Naive thymus-derived CD4-positive, alpha-beta T cell (primary cell): Measurements from ENCODE around the gene PRICKLE4. TPM values are rescaled to one million over a fixed set of nuclear protein-coding genes. Genes with fewer than 3 reads are reported as not detected.

Experiments used
- ATAC-seq: fragments of 150-1000 bp; cut with Tn5 transposase; 2 replicates; pipeline ENCODE4 v1.10.0; 2021; ENCODE audit warnings: mild to moderate bottlenecking, moderate library complexity
- CTCF ChIA-PET: fragments of 350-600 bp; sonication (Branson Sonifier 250); formaldehyde crosslinking; loops from one replicate; lab custom pipeline; 2021; ENCODE audit warnings: antibody characterized with exemption; lab: Charles Lee
- POLR2A ChIA-PET: fragments of 350-600 bp; sonication (Branson Sonifier 250); formaldehyde crosslinking; loops from one replicate; lab custom pipeline; 2021; ENCODE audit warnings: antibody characterized with exemption, inconsistent platforms; lab: Charles Lee
- DNase-seq, 9 donors: peaks; one replicate each; pipeline versions ENCODE4 v3.0.0 to v3.0.0-alpha.2; 2020 to 2022; ENCODE audit warnings: mixed read lengths in 1 of 9
- H3K27ac ChIP-seq: one replicate; pipeline ENCODE4 v1.7.0; 2013; ENCODE audit warnings: mild to moderate bottlenecking, low read depth, low read length, moderate library complexity
- H3K27me3 ChIP-seq, 2 donors: one replicate each; pipeline ENCODE4 v1.7.0; 2013; ENCODE audit warnings: low read length in 2 of 2, mild to moderate bottlenecking in 2 of 2, moderate library complexity in 2 of 2; ENCODE audit not compliant: control insufficient read depth in 2 of 2, insufficient read depth in 2 of 2
- H3K36me3 ChIP-seq, 3 experiments: 1 replicate in 2 of 3; 2 replicates in 1 of 3; pipeline ENCODE4 v1.7.0; 2013; ENCODE audit warnings: low read length in 3 of 3, mild to moderate bottlenecking in 3 of 3, moderate library complexity in 1 of 3; ENCODE audit not compliant: insufficient read depth in 3 of 3, control insufficient read depth in 2 of 3
- H3K4me1 ChIP-seq, 2 donors: one replicate each; pipeline ENCODE4 v1.7.0; 2013; ENCODE audit warnings: low read length in 2 of 2, mild to moderate bottlenecking in 2 of 2, moderate library complexity in 1 of 2; ENCODE audit not compliant: control insufficient read depth in 2 of 2, insufficient read depth in 2 of 2
- H3K4me3 ChIP-seq: 2 replicates; pipeline ENCODE4 v1.7.0; 2013; ENCODE audit warnings: mild to moderate bottlenecking, low read length
- H3K9me3 ChIP-seq, 3 experiments: 1 replicate in 2 of 3; 2 replicates in 1 of 3; pipeline ENCODE4 v1.7.0; 2013; ENCODE audit warnings: low read length in 3 of 3; ENCODE audit not compliant: control insufficient read depth in 2 of 3
- H3K27ac Mint-ChIP-seq, 9 donors: one replicate each; pipeline ENCODE4 v1.8.0; 2020 to 2022; ENCODE audit warnings: mixed read lengths in 9 of 9, mild to moderate bottlenecking in 8 of 9, moderate library complexity in 5 of 9, inconsistent platforms in 2 of 9
- H3K27me3 Mint-ChIP-seq, 5 donors: one replicate each; pipeline ENCODE4 v1.8.0; 2021 to 2022; ENCODE audit warnings: mixed read lengths in 5 of 5, mild to moderate bottlenecking in 1 of 5
- H3K36me3 Mint-ChIP-seq, 5 donors: one replicate each; pipeline ENCODE4 v1.8.0; 2020 to 2022; ENCODE audit warnings: mixed read lengths in 5 of 5, mild to moderate bottlenecking in 3 of 5, inconsistent platforms in 1 of 5
- H3K4me1 Mint-ChIP-seq, 7 donors: one replicate each; pipeline ENCODE4 v1.8.0; 2020 to 2022; ENCODE audit warnings: mixed read lengths in 7 of 7, mild to moderate bottlenecking in 3 of 7, inconsistent platforms in 1 of 7
- H3K4me3 Mint-ChIP-seq, 10 donors: one replicate each; pipeline ENCODE4 v1.8.0; 2020 to 2022; ENCODE audit warnings: mild to moderate bottlenecking in 10 of 10, mixed read lengths in 10 of 10, moderate library complexity in 6 of 10, inconsistent platforms in 2 of 10
- H3K9me3 Mint-ChIP-seq, 11 donors: one replicate each; pipeline ENCODE4 v1.8.0; 2020 to 2022; ENCODE audit warnings: mixed read lengths in 11 of 11, mild to moderate bottlenecking in 4 of 11, inconsistent platforms in 1 of 11, moderate library complexity in 1 of 11
- intact Hi-C, 2 donors: fragments of 100-400 bp; cut with micrococcal nuclease; formaldehyde crosslinking; loops; one replicate each; pipeline ENCODE4 v1.15.1; 2023
- polyA plus RNA-seq, 2 donors: library from polyadenylated mRNA; unstranded; fragments of 300-500 nt; fragmentation: Illumina TruSeq; gene quantifications; one replicate each; pipeline ENCODE4 v1.2.3, GENCODE V29; 2021
- total RNA-seq, 6 experiments: library from RNA in 5 of 6; stranded (reverse) in 5 of 6; gene quantifications; 1 replicate in 5 of 6; 2 replicates in 1 of 6; pipeline ENCODE4 v1.2.3 and lab custom pipeline; 2021 to 2026

PRICKLE4 gene
- total RNA-seq, result under 1 TPM in 1 of 5 experiments, not detected in 4; 0.61 TPM
- polyA plus RNA-seq, result not detected
- not detected for total RNA-seq (lab: John Stamatoyannopoulos, UW)

- no peak for DNase-seq
These were observed at the start of gene PRICKLE4 for GRCh38 chr6:41780551-41781365. TSS of gene PRICKLE4 (plus strand) at chr6:41780782. CDS start at chr6:41783474, 2,692 bp downstream.

DNA sequence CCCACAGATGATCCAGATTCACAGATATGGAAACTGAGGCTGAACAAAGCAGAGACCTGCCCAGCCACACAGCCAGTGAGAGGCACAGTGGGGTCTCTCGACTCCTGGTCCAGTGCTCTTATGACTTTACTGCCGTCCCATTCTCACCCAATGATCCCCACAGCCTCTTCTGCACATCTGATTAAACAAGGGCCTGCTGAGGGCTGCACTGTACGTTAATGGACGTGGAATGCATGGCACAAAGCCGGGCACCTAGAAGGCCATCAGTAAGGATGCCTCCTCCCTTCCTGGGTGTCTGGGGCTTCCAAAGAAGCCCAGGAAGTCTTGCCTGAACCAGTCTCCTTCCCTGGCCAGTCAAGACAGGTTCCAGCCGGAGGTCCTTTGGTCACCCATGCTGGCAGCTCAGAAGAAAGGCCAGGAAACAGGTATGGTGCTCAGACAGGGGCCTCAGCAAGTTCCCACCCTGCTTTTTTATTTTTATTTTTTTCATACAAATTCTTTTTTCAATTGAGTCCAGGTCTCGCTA, 49.0 kb upstream of the PRICKLE4 start:
- Histone ChIP-seq H3K9me3 (no peaks in the 10 kb centered on the region), H3K4me3 (no peak overlapping the region), H3K27ac (no peak overlapping the region), H3K36me3 (peaks cover 0 to 4% (median 0%) of the 10 kb centered on the region in 3 experiments), H3K4me1 (peaks cover 38 to 54% of the 10 kb centered on the region in 2 donors), H3K27me3 (no peaks in the 10 kb centered on the region)
- DNase-seq, result no peak
- intact Hi-C loops, result loop anchor here in 1 of 2 donors (10.0 kb wide), 2 partner anchors 1323 to 1493 kb away; partner anchors contain the start of genes CUL7, DNPH1, KLC4 and MRPL2
- H3K4me3 Mint-ChIP-seq, result peak overlapping the region in 1 of 10 donors; percentile 21
- H3K36me3 Mint-ChIP-seq, result no peaks in the 10 kb centered on the region
- no peak for ATAC-seq
- H3K4me1 Mint-ChIP-seq, result peaks cover 19 to 57% (median 40%) of the 10 kb centered on the region in 7 donors
- peak overlapping the region in 1 of 9 donors; percentile 82 for H3K27ac Mint-ChIP-seq
- POLR2A ChIA-PET, result no interaction called here
- H3K9me3 Mint-ChIP-seq, result no peaks in the 10 kb centered on the region
- CTCF ChIA-PET, result no interaction called here
- H3K27me3 Mint-ChIP-seq, result no peaks in the 10 kb centered on the region

More at GRCh38 chr6:41780551-41781365, at the start of gene PRICKLE4:
- H3K27ac Mint-ChIP-seq, result peak within 1 kb of the TSS in 7 of 9 donors; percentile 10 to 74 (median 39)
- peak within 1 kb of the TSS; percentile 59 for H3K4me3 ChIP-seq
- peak within 1 kb of the TSS; percentile 65 for H3K27ac ChIP-seq
- intact Hi-C loops, result loop anchor here (1.0 to 10.0 kb wide), 13 partner anchors 45 to 1114 kb away; partner anchors contain the start of genes MRPS10 (in 2 of the 2), TFEB (in 2 of the 2), CCND3 (in 1 of the 2) and TAF8 (in 1 of the 2)
- H3K9me3 Mint-ChIP-seq, result peaks cover 0 to 2% (median 0%) of the 10 kb centered on the region in 11 donors
- H3K36me3 ChIP-seq, result peaks cover 0 to 10% (median 0%) of the 10 kb centered on the region in 3 experiments
- no peaks in the 10 kb centered on the region for H3K9me3 ChIP-seq
- peak within 1 kb of the TSS; percentile 81 to 95 (median 88) for H3K4me3 Mint-ChIP-seq
- POLR2A ChIA-PET, result interaction anchor here (0.5 to 1.0 kb wide), 2 partner anchors 264 to 411 kb away, joined by 3 read pairs; no protein-coding TSS in a partner anchor
- no peak for ATAC-seq
- CTCF ChIA-PET, result interaction anchor here (1.1 to 1.8 kb wide), 3 partner anchors 9 to 387 kb away, joined by 3 to 4 read pairs (median 4); no protein-coding TSS in a partner anchor
- no peaks in the 10 kb centered on the region for H3K27me3 ChIP-seq
- peaks cover 10 to 27% (median 23%) of the 10 kb centered on the region in 7 donors for H3K4me1 Mint-ChIP-seq
- peaks cover 0 to 2% (median 0%) of the 10 kb centered on the region in 5 donors for H3K36me3 Mint-ChIP-seq
- peaks cover 8 to 9% of the 10 kb centered on the region in 2 donors for H3K4me1 ChIP-seq
- H3K27me3 Mint-ChIP-seq, result peaks cover 0 to 24% (median 0%) of the 10 kb centered on the region in 5 donors

- H3K27ac Mint-ChIP-seq, result peak overlapping the region; percentile 1 to 80 (median 66)
- no peaks in the 10 kb centered on the region for H3K9me3 Mint-ChIP-seq
- H3K27me3 Mint-ChIP-seq, result no peaks in the 10 kb centered on the region
- ChIA-PET CTCF (interaction anchor here (1.5 kb wide), 2 partner anchors 49 to 55 kb away, joined by 4 to 5 read pairs; partner anchors contain the start of gene TOMM6), POLR2A (interaction anchor here (2.8 kb wide), 1 partner anchor 55 kb away, joined by 17 read pairs; the partner anchor contains the start of gene TOMM6)
- intact Hi-C loops, result loop anchor here in 1 of 2 donors (10.0 kb wide), 2 partner anchors 1323 to 1493 kb away; partner anchors contain the start of genes CUL7, DNPH1, KLC4 and MRPL2
- Histone ChIP-seq H3K27me3 (no peaks in the 10 kb centered on the region), H3K4me3 (no peak overlapping the region), H3K36me3 (peaks cover 0 to 4% (median 0%) of the 10 kb centered on the region in 3 experiments), H3K9me3 (no peaks in the 10 kb centered on the region), H3K4me1 (peaks cover 38 to 54% of the 10 kb centered on the region in 2 donors), H3K27ac (peak overlapping the region; percentile 80)
- H3K4me1 Mint-ChIP-seq, result peaks cover 15 to 52% (median 34%) of the 10 kb centered on the region in 7 donors
- no peak for ATAC-seq
- H3K36me3 Mint-ChIP-seq, result no peaks in the 10 kb centered on the region
- peak overlapping the region; percentile 2 to 89 (median 46) for H3K4me3 Mint-ChIP-seq
- DNase-seq, result no peak
These were observed 48.4 kb upstream of the PRICKLE4 start for GRCh38 chr6:41732149-41732548.

DNA sequence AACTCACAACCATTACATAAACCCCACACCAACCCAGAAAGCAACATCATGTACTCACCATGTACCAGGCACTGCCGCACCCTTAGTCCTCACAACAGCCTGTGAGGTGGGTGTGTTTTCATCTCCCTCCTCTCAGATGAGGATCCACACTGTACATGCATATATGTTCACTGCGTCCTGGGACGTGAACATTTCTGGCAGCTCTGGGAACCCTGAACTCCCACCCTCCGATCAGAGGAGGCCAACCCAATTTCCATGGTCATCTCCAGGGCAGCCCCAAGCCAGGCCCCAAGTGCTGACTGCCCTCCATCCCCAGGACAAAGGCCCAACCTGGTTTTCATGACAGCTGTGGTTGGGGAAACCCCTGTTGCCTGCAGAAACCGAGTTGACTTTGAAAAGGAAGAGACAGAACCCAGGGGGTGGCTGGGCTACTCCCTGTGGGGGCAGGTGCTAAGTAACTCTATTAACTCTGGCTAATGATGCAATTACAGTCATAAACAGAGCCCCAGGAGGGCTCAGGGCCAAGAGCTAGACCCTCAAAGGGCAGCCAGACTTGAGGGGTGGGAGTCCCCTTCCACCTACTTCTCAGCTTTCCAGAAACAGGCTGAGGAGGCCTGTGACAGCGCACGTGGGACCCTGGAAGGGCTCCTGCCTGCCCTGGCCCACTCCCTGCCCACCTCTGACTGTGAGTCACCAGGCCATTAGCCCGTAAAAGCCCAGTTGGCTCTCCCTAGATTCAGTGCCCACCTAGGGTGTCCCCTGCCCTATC, 47.8 kb upstream of the PRICKLE4 start:
- Mint-ChIP-seq H3K9me3 (no peaks in the 10 kb centered on the region), H3K27ac (peak overlapping the region; percentile 1 to 80 (median 66)), H3K4me1 (peaks cover 14 to 48% (median 33%) of the 10 kb centered on the region in 7 donors), H3K27me3 (no peaks in the 10 kb centered on the region), H3K4me3 (peak overlapping the region; percentile 15 to 89 (median 50)), H3K36me3 (no peaks in the 10 kb centered on the region)
- H3K36me3 ChIP-seq, result peaks cover 0 to 4% (median 0%) of the 10 kb centered on the region in 3 experiments
- DNase-seq (peak; percentile 35 to 72 (median 59)), ATAC-seq (peak; percentile 56)
- no peaks in the 10 kb centered on the region for H3K9me3 ChIP-seq
- intact Hi-C loops, result loop anchor here in 1 of 2 donors (10.0 kb wide), 2 partner anchors 1322 to 1492 kb away; partner anchors contain the start of genes CUL7, DNPH1, KLC4 and MRPL2
- H3K27ac ChIP-seq, result peak overlapping the region; percentile 80
- peaks cover 38 to 54% of the 10 kb centered on the region in 2 donors for H3K4me1 ChIP-seq
- CTCF ChIA-PET, result interaction anchor here (1.0 to 1.5 kb wide), 3 partner anchors 50 to 128 kb away, joined by 3 to 5 read pairs (median 4); partner anchors contain the start of gene TOMM6
- H3K4me3 ChIP-seq, result peak overlapping the region; percentile 57
- H3K27me3 ChIP-seq, result no peaks in the 10 kb centered on the region
- POLR2A ChIA-PET, result interaction anchor here (0.7 to 2.8 kb wide), 2 partner anchors 49 to 54 kb away, joined by 3 to 17 read pairs; partner anchors contain the start of gene TOMM6

- Mint-ChIP-seq H3K4me3 (peak overlapping the region; percentile 15 to 89 (median 70)), H3K9me3 (no peaks in the 10 kb centered on the region), H3K27me3 (no peaks in the 10 kb centered on the region), H3K4me1 (peaks cover 14 to 48% (median 33%) of the 10 kb centered on the region in 7 donors), H3K36me3 (no peaks in the 10 kb centered on the region), H3K27ac (peak overlapping the region; percentile 1 to 78 (median 66))
- Histone ChIP-seq H3K4me1 (peaks cover 38 to 54% of the 10 kb centered on the region in 2 donors), H3K27ac (peak overlapping the region; percentile 80), H3K4me3 (peak overlapping the region; percentile 57), H3K9me3 (no peaks in the 10 kb centered on the region), H3K36me3 (peaks cover 0 to 4% (median 0%) of the 10 kb centered on the region in 3 experiments), H3K27me3 (no peaks in the 10 kb centered on the region)
- intact Hi-C loops, result loop anchor here in 1 of 2 donors (10.0 kb wide), 2 partner anchors 1321 to 1491 kb away; partner anchors contain the start of genes CUL7, DNPH1, KLC4 and MRPL2
- ChIA-PET POLR2A (interaction anchor here (0.7 to 2.8 kb wide), 4 partner anchors 45 to 317 kb away, joined by 3 to 17 read pairs (median 6); partner anchors contain the start of genes TAF8 and TOMM6), CTCF (interaction anchor here (1.0 to 1.5 kb wide), 6 partner anchors 13 to 484 kb away, joined by 3 to 5 read pairs (median 4); partner anchors contain the start of genes MRPS10 and TOMM6)
- DNase-seq (peak in 3 of 9 donors; percentile 5 to 15 (median 11)), ATAC-seq (no peak)
These were observed 47.2 kb upstream of the PRICKLE4 start for GRCh38 chr6:41733360-41733706.
